ENCODE measurements around the gene BCAM.
"Not testable (repeated sequence)": the region's sequence is repeated elsewhere in the genome, so short reads cannot be mapped to it uniquely, and the experiment has no call there.

Gene BCAM, protein sequence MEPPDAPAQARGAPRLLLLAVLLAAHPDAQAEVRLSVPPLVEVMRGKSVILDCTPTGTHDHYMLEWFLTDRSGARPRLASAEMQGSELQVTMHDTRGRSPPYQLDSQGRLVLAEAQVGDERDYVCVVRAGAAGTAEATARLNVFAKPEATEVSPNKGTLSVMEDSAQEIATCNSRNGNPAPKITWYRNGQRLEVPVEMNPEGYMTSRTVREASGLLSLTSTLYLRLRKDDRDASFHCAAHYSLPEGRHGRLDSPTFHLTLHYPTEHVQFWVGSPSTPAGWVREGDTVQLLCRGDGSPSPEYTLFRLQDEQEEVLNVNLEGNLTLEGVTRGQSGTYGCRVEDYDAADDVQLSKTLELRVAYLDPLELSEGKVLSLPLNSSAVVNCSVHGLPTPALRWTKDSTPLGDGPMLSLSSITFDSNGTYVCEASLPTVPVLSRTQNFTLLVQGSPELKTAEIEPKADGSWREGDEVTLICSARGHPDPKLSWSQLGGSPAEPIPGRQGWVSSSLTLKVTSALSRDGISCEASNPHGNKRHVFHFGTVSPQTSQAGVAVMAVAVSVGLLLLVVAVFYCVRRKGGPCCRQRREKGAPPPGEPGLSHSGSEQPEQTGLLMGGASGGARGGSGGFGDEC

DNA sequence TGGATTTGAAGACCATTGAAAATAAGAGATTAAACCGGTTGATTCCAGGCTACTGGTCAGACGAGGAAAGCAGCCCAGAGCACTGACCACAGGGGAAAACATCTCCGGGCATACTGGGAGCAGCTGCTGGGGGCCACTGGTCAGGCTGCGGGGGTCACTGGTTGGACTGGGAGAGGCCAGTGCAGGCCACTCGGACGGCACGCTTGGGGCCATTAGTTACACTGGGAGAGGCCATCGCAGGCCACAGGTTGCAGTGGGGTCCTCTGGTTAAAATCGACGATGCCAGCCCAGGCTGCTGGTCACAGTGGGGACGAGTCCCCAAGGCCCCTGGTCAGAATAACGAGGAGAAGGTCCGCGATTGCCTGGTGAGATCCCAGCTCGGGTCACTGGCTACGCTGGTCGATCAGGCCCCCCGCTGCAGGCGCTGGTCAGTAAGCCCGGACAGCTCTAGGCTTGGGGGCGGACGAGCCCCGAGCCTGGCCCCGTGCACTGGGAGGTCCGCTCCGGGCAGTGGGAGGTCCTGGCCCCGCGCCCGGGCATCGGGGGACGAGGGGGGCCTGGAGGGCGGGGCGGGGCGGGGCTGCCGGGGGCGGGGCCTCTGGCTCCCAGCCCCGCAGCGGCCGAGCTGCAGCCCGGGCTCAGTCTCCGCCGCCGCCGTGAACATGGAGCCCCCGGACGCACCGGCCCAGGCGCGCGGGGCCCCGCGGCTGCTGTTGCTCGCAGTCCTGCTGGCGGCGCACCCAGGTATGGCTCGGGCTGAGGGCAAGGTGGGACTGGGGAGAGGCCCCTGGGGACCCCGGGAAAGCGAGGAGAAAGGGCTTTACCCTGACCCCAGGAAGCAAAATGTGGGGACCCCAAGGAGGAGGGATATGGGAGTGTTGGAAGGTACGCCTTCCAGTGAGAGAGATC, at the start of gene BCAM:
Gene BCAM, plus strand, starts transcription at position 641 of the 909 bp plus-strand sequence. Its CDS starts 22 bp downstream, at position 663.
- DNase-seq (ENCODE audit: low spot score), result peak; percentile 93

- DNase-seq (ENCODE audit: low spot score), result no peak
Measured at GRCh38 chr19:44762038-44762437, 46.9 kb upstream of the BCAM start.

GRCh38 chr19:44765033-44765948, 43.6 kb upstream of the BCAM start:
- peak; percentile 68 for DNase-seq (ENCODE audit: low spot score)

- no peak for DNase-seq (ENCODE audit: low spot score)
Measured at GRCh38 chr19:44765949-44766335, 43.0 kb upstream of the BCAM start.

DNA sequence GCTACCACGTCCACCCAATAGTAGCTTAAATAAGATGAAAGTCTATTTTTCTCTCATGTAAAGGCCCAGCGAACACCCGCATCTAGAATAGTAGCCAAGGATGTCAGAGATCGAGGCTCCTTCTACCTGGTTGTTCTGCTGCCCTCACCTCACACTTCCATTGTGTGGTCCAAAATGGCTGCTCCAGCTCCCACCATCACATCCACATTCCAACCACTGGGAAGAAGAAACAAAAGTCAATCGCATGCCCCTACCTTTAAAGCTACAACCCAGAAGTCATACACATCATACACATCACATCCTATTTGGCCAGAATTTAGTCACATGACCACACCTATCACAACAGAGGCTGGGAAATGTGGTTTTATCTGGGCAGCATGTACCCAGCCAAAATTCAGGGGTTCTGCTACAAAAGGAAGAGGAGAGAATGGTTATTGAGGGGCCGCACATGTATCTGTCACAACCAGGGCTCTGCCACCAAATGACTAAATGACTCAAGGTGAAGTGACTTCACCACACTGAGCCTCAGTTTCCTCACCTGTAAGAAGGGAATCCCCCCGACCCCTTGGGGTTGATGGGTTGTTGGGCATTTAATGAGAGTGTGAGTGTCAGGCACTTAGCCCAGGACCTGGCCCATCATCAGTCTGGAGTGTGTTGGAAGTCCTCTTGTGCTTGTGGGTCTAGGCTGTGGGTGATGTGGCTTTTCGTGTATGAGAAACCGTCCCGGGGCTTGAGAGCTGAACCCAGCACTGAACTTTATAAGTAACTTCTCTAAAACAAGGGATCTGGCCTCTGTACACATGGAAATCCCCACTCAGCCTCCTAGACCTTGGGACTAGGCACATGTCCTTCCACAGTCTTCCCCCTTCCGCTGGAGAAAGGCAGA, 41.4 kb upstream of the BCAM start:
- no peak for DNase-seq (ENCODE audit: low spot score)

DNA sequence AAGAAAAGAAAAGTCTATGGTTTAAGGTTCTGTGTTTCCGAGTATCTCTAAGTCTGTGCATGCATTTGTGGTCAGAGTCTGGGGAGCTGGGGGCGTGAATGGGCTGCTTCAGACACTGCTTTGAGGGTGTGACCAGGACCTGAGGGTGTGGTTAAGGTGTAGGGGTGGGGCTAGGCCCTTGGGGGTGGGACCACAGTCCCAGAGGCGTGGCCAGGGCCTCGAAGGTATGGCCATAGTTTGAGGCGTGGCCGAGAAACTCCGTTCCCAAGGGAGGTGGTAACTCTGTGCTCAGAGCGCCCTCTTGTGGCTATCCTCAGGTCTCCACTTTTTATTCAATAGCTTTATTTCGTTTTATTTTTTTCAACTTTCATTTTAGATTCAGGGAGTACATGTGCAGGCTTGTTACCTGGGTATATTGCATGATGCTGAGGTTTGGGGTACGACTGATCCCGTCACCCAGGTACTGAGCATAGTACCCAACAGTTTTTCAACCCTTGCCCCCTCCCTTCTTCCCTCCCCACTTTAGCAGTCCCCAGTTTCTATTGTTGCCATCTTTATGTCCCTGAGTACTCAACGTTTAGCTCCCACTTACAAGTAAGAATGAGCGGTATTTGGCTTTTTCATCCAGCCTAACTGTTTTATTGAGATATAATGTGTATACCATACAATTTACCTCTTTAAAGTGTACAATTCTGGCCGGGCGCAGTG, 38.2 kb upstream of the BCAM start:
- DNase-seq (ENCODE audit: low spot score), result peak; percentile 93

DNA sequence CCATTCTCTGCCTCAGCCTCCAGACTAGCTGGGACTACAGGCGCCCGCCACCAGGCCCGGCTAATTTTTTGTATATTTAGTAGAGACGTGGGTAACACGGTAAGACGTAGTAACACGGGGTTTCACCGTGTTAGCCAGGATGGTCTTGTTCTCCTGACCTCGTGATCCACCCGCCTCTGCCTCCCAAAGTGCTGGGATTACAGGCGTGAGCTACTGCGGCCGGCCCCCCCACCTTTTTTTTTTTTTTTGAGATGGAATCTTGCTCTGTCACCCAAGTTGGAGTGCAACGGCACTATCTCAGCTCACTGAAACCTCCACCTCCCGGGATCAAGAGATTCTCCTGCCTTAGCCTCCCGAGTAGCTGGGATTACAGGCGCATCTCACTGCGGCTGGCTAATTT, 36.8 kb upstream of the BCAM start:
- not testable (repeated sequence) for DNase-seq (ENCODE audit: low spot score)

DNA sequence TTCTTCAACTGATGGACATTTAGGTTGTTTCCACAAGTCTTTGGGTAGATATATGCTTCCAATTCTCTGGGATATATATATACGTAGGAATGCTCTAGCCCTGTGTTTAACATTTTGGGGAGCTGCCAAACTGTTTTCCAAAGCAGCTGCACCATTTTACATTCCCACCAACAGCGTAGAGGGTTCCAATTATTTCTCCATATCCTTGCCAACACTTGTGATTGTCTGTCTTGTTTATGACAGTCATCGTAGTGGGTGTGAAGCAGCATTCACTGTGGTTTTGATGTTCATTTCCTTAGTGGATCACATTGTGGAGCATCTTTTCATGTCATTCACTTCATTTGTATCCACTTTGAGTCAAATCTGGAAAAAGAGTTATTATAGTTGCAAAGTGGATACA, 35.9 kb upstream of the BCAM start:
- DNase-seq (ENCODE audit: low spot score), result no peak

DNA sequence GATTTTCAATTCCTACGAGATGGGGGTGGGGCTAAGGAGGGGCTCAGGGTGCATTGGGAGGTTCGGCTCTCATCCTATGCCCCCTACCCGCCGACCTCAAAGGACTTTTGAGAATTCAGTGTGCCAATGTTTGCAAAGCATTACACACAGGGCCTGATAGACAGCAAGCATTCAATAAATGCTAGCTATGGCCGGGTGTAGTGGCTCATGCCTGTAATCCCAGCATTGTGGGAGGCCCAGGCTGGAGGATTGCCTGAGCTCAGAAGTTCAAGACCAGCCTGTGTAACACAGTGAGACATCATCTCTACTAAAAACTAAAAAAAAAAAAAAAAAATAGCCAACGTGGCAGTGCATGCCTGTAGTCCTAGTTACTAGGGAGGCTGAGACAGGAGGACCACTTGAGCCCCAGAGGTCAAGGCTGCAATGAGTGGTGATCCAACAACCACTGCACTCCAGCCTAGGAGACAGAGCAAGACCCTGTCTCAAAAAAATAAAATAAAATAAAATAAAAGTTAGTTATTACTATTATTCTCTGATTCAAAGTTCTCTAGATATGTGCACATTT, 33.1 kb upstream of the BCAM start:
- DNase-seq (ENCODE audit: low spot score), result no peak

GRCh38 chr19:44776402-44777096, 32.4 kb upstream of the BCAM start:
- DNase-seq (ENCODE audit: low spot score), result no peak

GRCh38 chr19:44777715-44778347, 31.1 kb upstream of the BCAM start, which contains the start of gene CBLC:
TSS of gene CBLC (plus strand) at chr19:44777890. CDS start at chr19:44777932, 42 bp downstream.
- no peak for DNase-seq (ENCODE audit: low spot score)

GRCh38 chr19:44779150-44779549, 29.8 kb upstream of the BCAM start:
- DNase-seq (ENCODE audit: low spot score), result no peak

- not testable (repeated sequence) for DNase-seq (ENCODE audit: low spot score)
Measured at GRCh38 chr19:44781694-44782093, 27.2 kb upstream of the BCAM start.

- peak; percentile 43 for DNase-seq (ENCODE audit: low spot score)
Measured at GRCh38 chr19:44782729-44783128, 26.2 kb upstream of the BCAM start.

DNA sequence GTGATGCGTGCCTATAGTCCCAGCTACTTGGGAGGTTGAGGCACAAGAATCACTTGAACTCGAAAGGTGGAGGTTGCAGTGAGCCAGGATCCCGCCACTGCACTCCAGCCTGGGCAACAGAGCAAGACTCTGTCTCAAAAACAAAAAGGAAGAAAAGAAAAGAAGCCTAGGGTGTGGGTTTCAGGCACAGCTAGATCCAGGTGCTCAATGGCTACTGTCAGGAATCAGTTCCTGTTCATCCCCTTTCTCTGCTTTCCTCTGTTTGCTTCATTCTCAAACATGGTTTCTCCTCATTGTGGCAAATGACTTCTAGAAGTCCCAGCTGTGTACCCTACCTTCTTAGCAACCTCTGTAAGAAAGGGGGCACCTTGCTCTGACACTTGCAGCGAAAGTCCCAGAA, 25.4 kb upstream of the BCAM start:
- no peak for DNase-seq (ENCODE audit: low spot score)

DNA sequence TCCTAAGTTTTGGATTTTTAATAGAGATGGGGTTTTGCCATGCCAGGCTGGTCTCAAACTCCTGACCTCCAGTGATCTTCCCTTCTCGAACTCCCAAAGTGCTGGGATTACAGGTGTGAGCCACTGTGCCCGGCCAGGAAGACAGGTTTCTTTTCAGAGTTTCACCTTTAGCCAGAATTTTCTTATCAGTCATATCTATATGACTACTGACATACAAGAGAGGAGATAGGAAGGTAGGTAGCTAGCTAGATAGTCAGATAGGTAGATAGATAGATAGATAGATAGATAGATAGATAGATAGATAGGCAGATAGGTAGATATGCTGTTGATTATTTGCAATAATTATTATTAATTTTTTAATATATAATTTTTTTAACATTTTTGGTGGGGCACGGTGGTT, 23.6 kb upstream of the BCAM start:
- no peak for DNase-seq (ENCODE audit: low spot score)

DNA sequence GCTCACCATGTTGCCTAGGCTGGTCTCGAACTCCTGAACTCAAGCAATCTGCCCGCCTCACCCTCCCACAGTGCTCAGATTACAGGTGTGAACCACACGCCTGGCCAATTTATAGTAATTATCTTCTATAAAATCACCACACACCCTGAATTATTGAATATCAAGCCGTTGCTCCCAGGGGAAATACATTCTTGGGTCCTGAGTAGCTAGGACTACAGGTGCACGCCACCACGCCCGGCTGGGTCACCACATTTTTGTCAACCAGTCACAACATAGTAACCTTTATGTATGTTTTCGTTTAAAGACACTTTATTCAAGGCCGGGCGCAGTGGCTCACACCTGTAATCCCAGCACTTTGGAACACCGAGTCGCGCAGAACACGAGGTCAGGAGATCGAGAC, 22.9 kb upstream of the BCAM start:
- DNase-seq (ENCODE audit: low spot score), result no peak

- DNase-seq (ENCODE audit: low spot score), result no peak
Measured at GRCh38 chr19:44788971-44789370, 19.9 kb upstream of the BCAM start.
